Fibroblast of the aortic adventitia (primary cell): ENCODE results near the gene NDUFAF2. TPM values are rescaled to one million over a fixed set of nuclear protein-coding genes. Genes with fewer than 3 reads are reported as not detected.

ENCODE experiments used
- DNase-seq: peaks from one replicate; pipeline ENCODE4 v3.0.0-alpha.2; 2010; ENCODE audit warnings: low read depth
- H3K4me3 ChIP-seq: 2 replicates; pipeline ENCODE4 v1.5.1; 2011; ENCODE audit warnings: low read depth, mild to moderate bottlenecking, control low read depth, low read length, moderate library complexity
- total RNA-seq: library from RNA; depleted of rRNA; stranded (reverse); fragments of >200 nt; gene quantifications from 2 replicates; pipeline ENCODE4 v1.2.3, GENCODE V29; 2012; ENCODE audit warnings: low replicate concordance
- TF ChIP-seq, protein P1 (sequence below): IDR thresholded peaks from 2 replicates; pipeline ENCODE4 v1.5.1; 2011; ENCODE audit warnings: mild to moderate bottlenecking, low read length, control low read depth, inconsistent platforms; ENCODE audit not compliant: insufficient read depth

NDUFAF2 gene
- total RNA-seq, 1 donor: 50.8 TPM

DNA sequence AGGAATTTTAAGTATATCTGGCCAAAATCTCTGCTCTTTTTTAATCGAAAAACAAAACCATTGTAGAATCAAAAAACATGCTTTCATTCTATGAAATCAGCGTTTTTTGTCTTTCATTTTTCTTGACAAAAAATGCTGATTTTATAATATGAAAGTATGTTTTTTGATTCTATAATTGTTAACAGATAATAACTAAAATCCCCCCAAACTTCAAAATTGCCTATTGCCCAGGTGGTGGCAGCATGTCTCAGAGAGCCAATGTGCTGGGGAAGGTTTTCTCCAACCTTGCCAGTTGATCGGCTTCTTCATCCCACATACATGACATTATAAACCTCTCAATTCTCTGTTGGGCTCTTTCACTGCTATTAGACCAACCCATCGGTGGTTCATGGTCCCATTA is 222.4 kb downstream of the NDUFAF2 start:
- no peak overlapping the region for H3K4me3 ChIP-seq
- peak; percentile 70 for DNase-seq
- TF ChIP-seq, protein P1, sequence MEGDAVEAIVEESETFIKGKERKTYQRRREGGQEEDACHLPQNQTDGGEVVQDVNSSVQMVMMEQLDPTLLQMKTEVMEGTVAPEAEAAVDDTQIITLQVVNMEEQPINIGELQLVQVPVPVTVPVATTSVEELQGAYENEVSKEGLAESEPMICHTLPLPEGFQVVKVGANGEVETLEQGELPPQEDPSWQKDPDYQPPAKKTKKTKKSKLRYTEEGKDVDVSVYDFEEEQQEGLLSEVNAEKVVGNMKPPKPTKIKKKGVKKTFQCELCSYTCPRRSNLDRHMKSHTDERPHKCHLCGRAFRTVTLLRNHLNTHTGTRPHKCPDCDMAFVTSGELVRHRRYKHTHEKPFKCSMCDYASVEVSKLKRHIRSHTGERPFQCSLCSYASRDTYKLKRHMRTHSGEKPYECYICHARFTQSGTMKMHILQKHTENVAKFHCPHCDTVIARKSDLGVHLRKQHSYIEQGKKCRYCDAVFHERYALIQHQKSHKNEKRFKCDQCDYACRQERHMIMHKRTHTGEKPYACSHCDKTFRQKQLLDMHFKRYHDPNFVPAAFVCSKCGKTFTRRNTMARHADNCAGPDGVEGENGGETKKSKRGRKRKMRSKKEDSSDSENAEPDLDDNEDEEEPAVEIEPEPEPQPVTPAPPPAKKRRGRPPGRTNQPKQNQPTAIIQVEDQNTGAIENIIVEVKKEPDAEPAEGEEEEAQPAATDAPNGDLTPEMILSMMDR: peak; percentile 46

DNA sequence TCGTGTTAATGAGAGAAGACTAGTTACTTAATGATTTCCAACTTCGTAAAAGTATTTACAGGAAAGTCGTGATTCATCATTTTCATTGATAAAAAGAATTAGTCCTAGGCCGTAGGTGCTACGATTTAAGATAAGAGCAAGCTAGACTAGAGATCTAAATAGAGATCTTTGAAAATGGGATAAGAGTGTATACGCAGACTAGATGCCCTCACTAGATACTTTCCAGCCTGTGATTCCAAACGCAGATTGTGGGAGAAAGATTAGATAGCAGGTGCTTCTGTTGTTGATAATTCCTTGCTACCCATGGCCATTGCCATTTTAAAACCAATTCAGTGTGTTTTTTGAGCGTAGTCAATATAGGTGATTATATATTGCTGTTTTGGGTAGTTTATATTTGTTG is 223.9 kb downstream of the NDUFAF2 start:
- TF ChIP-seq, protein P1: no peak
- no peak overlapping the region for H3K4me3 ChIP-seq
- no peak for DNase-seq

DNA sequence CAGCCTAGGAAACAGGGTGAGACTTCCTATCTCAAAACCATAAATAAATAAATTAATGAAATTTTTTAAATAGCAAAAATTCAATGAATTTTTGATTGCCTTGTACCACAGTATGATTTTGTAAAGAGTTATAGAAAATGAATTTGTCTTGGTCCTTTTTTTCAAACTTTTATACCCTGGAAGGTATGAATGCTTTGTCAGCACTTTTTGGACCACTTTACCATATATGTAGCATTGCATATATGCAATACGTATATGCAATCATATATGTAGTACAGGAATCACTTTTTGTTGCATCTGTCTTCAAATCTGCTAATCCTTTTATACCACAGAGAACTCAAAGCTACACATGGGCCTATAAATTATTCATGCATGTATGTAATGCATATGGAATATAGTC is 226.5 kb downstream of the NDUFAF2 start:
- TF ChIP-seq, protein P1: no peak
- no peak overlapping the region for H3K4me3 ChIP-seq
- no peak for DNase-seq

DNA sequence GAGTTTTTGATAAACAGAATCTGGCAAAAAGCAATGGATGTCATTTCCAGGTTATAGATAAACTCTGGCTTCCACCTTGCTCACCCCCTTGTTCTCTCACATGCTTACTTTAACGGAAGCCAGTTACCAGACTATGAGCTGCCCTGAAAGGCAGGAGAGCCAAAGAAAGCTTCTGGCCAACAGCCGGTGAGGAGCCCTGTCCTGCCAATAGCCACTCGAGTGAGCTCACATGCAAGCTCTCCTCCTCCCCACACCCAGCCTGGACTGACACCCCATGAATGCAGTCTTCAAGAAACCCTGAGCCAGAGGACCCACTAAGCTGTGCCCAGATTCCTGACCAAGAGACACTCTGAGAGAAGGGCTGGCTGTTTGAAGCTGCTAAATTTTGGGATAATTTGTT is 231.6 kb downstream of the NDUFAF2 start:
- no peak overlapping the region for H3K4me3 ChIP-seq
- TF ChIP-seq, protein P1: no peak
- DNase-seq: no peak

DNA sequence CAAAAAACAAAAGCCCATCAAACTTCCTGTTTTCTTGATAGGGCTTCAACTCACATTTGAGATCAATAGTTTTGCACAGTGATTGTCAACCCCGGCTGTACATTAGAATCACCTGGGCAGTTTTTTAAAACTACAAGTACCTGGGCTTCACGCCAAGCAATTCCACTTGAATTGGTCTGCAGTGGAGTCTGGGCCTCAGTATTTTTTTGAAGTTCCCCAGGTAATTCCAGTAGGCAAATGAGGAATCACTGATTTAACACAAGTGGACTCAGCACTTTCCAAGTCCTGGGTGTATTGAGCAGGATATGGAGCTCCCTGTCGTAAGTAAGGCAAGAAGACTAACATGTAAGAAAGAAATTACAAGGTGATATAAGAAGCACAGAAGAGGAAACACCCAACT is 232.1 kb downstream of the NDUFAF2 start:
- TF ChIP-seq, protein P1: no peak
- DNase-seq: no peak
- no peak overlapping the region for H3K4me3 ChIP-seq

DNA sequence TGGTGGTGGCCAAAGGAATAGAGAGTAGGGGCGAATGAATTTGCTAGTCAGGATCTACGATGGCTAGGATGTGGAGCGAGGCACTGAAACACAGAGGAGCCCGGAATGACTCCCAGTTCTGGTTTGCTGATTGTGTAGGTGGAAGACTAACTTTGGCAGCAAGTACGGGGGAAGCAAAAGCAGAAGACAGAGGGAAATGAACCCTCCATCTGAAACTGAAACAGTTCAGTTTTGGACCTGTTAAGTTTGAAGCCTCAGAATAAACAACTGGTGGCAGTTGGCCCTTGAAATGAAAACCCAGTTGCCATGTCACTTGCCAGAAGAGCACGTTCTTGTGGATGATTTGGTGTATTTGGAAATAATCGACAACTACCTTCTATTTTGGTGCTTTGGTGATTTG is 232.7 kb downstream of the NDUFAF2 start:
- DNase-seq: no peak
- H3K4me3 ChIP-seq: no peak overlapping the region
- TF ChIP-seq, protein P1: no peak

DNA sequence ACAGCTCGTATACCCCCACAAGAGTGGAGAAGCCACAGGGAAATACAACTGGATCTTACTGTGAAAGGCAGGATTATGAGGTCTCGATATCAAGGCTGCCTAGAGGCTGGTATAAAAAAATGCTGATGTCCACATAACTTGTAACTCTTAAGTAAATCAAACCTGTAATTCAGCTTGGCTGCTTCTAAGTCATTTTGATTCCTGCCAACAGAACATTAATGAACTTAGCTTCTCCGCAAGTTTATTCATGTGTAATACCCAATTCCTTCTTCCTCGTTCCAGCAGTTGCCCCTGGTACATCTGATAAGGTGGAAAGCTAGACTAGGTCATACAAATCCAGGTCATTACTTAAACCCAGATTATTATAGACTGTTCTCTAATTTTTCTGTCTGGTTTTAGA is 233.7 kb downstream of the NDUFAF2 start:
- TF ChIP-seq, protein P1: no peak
- no peak for DNase-seq
- no peak overlapping the region for H3K4me3 ChIP-seq
